Measurements from ENCODE around the gene CNDP2.
"Not testable (repeated sequence)": the region's sequence is repeated elsewhere in the genome, so short reads cannot be mapped to it uniquely, and the experiment has no call there.

Gene CNDP2

DNA sequence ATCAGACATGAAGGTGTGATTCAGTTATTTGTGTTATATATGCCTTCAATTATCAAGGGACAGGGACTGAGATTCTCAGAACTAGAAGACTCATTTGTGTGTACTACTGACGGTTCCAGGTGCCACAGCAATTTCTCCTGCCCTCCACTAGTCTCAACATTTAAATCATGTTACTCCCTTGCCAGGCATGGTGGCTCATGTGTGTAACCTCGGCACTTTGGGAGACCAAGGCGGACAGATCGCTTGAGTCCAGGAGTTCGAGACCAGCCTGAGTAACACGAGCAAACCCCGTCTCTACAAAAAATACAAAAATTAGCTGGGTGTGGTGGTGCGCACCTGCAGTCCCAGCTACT lies 1.1 kb downstream of the CNDP2 start:
- TF ChIP-seq, protein P1, sequence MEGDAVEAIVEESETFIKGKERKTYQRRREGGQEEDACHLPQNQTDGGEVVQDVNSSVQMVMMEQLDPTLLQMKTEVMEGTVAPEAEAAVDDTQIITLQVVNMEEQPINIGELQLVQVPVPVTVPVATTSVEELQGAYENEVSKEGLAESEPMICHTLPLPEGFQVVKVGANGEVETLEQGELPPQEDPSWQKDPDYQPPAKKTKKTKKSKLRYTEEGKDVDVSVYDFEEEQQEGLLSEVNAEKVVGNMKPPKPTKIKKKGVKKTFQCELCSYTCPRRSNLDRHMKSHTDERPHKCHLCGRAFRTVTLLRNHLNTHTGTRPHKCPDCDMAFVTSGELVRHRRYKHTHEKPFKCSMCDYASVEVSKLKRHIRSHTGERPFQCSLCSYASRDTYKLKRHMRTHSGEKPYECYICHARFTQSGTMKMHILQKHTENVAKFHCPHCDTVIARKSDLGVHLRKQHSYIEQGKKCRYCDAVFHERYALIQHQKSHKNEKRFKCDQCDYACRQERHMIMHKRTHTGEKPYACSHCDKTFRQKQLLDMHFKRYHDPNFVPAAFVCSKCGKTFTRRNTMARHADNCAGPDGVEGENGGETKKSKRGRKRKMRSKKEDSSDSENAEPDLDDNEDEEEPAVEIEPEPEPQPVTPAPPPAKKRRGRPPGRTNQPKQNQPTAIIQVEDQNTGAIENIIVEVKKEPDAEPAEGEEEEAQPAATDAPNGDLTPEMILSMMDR (conservative IDR thresholded peaks at IDR 0.05; ENCODE audit: control insufficient read depth, insufficient read depth, low read depth, low read length), result no peak
- no peak for DNase-seq (ENCODE audit: low read depth)
- H3K4me3 ChIP-seq (ENCODE audit: control insufficient read depth, low read depth, low read length), result peak overlapping the region; percentile 74

DNA sequence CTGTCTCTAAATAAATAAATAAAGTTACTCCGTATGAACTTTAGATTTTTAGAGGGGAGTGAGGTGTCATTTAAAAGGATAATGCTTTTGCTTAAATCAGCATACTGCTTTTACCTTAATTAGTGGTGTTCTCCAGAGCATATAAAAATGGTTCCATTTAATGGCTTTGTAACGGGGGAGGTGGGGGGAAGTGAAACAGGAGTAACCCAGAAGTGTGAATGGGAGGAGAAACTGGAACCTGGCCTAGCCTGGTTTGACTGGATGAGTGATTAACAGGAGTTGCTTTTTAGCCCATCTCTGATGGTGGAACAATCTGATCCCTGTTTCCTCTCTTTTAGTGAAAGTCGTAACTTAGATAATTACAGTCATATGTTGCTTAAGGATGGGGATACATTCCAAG lies 1.6 kb downstream of the CNDP2 start:
- DNase-seq (ENCODE audit: low read depth), result no peak
- H3K4me3 ChIP-seq (ENCODE audit: control insufficient read depth, low read depth, low read length), result no peak overlapping the region
- TF ChIP-seq, protein P1 (conservative IDR thresholded peaks at IDR 0.05; ENCODE audit: control insufficient read depth, insufficient read depth, low read depth, low read length), result no peak

DNA sequence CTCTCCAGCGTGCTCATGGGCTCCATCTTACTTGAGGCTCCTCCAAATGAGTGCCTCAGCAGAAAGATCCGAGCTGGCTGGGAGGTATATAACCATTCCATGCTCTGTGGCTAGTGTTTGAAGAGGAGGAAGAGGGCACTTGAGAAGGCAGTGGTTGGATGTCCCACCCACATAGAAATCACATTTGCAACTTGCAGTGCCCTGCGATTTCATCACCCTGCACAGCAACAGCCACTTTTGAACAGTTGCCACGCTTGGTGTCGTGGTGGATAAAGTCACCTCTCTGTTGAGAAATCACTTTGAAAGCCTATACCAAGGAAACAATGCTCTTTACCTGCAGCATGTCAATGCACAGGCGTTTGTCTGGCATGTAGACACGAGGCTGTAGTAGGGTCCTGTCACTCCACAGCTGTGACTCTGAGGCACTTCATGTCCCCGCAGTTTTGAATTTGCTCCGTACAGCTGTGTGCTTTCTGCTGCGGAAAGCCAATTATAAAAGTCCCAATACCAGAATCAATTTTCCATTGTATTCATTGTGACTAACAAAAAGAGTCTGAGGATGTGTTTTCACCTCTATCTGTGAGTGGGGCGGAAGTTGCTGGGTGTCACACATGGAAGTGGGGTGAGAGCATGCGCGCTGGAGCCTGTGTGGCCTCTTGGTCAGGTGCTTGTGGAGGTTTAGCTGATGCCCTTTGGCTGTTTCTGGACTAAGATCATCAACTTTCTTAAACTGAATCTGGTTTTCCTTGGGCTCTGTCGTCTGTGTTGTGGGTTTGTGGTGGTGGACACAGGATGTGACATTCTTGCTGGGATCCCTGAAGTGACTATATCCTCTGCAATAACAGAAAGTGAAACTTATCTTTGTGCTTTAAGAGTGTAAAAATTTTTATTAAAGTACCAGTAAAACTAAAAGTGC lies 2.8 kb downstream of the CNDP2 start:
- TF ChIP-seq, protein P1 (conservative IDR thresholded peaks at IDR 0.05; ENCODE audit: control insufficient read depth, insufficient read depth, low read depth, low read length), result no peak
- peak overlapping the region; percentile 34 for H3K4me3 ChIP-seq (ENCODE audit: control insufficient read depth, low read depth, low read length)
- peak; percentile 10 for DNase-seq (ENCODE audit: low read depth)

DNA sequence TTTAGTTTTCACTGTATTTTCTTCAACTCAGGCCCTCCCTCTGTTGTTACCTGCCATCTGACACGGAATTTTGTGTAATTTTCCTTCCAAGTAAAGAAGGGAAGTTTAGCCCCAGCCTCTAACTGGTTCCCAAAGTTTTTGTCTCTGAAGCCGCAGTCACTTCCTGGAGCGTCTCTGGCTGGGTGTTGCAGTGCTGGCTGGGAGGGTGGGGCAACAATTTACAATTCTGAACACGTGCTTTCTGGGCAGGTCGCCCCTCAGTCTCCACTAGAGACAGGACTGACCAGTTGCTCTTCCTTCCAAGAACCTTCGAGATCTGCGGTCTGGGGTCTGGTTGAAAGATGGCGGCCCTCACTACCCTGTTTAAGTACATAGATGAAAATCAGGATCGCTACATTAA lies 3.5 kb downstream of the CNDP2 start:
- H3K4me3 ChIP-seq (ENCODE audit: control insufficient read depth, low read depth, low read length), result peak overlapping the region; percentile 34
- TF ChIP-seq, protein P1 (conservative IDR thresholded peaks at IDR 0.05; ENCODE audit: control insufficient read depth, insufficient read depth, low read depth, low read length), result no peak
- peak; percentile 74 for DNase-seq (ENCODE audit: low read depth)

DNA sequence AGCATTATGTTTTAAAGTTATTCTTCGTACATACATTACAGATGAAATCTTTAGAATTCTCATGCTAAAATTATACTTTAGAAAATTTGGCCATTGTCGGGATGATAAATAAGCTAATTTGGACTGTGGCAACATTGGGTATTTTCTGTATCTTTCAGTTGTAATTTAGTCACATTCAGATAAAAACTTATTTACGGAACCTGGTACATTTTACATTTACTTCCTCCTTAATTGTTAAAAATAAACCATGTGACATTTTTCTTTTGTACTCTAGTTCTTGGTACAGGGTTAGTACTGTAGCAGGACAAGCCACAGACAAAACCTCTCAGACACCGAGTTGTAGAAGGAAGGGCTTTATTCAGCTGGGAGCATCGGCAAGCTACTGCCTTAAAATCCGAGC lies 4.2 kb downstream of the CNDP2 start:
- H3K4me3 ChIP-seq (ENCODE audit: control insufficient read depth, low read depth, low read length), result no peak overlapping the region
- no peak for DNase-seq (ENCODE audit: low read depth)
- TF ChIP-seq, protein P1 (conservative IDR thresholded peaks at IDR 0.05; ENCODE audit: control insufficient read depth, insufficient read depth, low read depth, low read length), result no peak

DNA sequence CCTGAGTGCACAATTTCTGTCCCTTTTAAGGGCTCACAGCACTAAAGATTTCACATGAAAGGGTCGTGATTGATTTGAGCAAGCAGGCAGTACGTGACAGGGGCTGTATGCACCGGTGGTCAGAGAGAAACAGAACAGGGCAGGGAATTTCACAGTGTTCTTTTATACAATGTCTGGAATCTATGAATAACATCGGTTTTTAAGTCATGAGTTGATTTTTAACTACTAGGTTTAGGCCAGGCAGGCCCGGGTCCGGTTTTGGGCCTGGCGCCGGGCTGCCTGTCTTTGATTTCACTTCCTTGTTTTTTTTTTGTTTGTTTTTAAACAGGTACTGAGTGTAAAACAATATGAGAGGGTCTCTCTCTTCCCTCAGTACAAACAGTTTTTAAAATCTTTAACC lies 4.6 kb downstream of the CNDP2 start:
- not testable (repeated sequence) for DNase-seq (ENCODE audit: low read depth); H3K4me3 ChIP-seq (ENCODE audit: control insufficient read depth, low read depth, low read length)

DNA sequence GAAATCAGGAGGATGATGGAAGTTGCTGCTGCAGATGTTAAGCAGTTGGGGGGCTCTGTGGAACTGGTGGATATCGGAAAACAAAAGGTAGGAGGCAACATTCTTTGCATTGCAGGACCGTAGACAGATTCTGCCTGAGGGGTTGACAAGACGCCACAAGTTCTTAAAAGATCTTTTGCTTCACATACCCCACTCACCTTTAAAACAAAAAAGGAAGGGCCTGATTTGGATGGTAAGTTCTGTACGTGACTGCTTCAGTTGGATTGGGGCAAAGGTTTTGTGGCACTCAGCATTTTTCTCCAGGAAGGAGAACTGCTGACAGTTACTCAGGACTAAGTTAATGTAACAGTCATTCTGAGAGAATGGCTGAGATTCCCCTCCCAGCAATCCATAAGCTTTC lies 5.2 kb downstream of the CNDP2 start:
- no peak for DNase-seq (ENCODE audit: low read depth)
- TF ChIP-seq, protein P1 (conservative IDR thresholded peaks at IDR 0.05; ENCODE audit: control insufficient read depth, insufficient read depth, low read depth, low read length), result no peak
- H3K4me3 ChIP-seq (ENCODE audit: control insufficient read depth, low read depth, low read length), result no peak overlapping the region
